Endothelial cell of umbilical vein (primary cell): ENCODE data around the gene TSPOAP1. TPM values are rescaled to one million over a fixed set of nuclear protein-coding genes. Genes with fewer than 3 reads are reported as not detected.

Experiments used
- BruUV-seq: library from RNA; stranded (reverse); fragments of 400-500 nt; replicated peaks from 2 replicates; lab custom pipeline; 2021; lab: Mats Ljungman, UMichigan
- CTCF ChIA-PET: fragments of 300-600, 350-600 bp; sonication (Branson Sonifier 250); formaldehyde crosslinking; loops from one replicate; lab custom pipeline; 2021; ENCODE audit warnings: antibody characterized with exemption, inconsistent platforms; lab: Charles Lee
- POLR2A ChIA-PET: fragments of 300-600, 350-600 bp; sonication (Branson Sonifier 250); formaldehyde crosslinking; loops from one replicate; lab custom pipeline; 2021; ENCODE audit warnings: antibody characterized with exemption, inconsistent platforms; lab: Charles Lee
- DNase-seq: peaks from one replicate; pipeline ENCODE4 v3.0.0-alpha.2; 2011; ENCODE audit warnings: low read depth, low spot score
- FAIRE-seq: peaks from 2 replicates; lab custom pipeline; 2011; peaks lifted over from hg19 to GRCh38; lab: Jason Lieb, UNC
- H2AFZ ChIP-seq: 2 replicates; pipeline ENCODE4 v1.6.0; 2012; ENCODE audit warnings: low read depth, low read length, control low read depth, inconsistent platforms
- H3K27ac ChIP-seq: 2 replicates; pipeline ENCODE4 v1.5.1; 2011; ENCODE audit warnings: low read depth, mild to moderate bottlenecking, control low read depth, low read length, moderate library complexity; ENCODE audit not compliant: insufficient read depth
- H3K27me3 ChIP-seq, 2 experiments: 2 replicates each; pipeline versions ENCODE4 v1.6.0 to v1.6.1; 2011; ENCODE audit warnings: low read length in 2 of 2, mixed read lengths in 1 of 2; ENCODE audit not compliant: control insufficient read depth in 2 of 2, insufficient read depth in 2 of 2
- H3K36me3 ChIP-seq, 2 experiments: 2 replicates in 1 of 2; 3 replicates in 1 of 2; pipeline ENCODE4 v1.5.1; 2011; ENCODE audit warnings: low read length in 2 of 2, mild to moderate bottlenecking in 1 of 2, moderate library complexity in 1 of 2; ENCODE audit not compliant: control insufficient read depth in 2 of 2, insufficient read depth in 2 of 2; ENCODE audit errors: extremely low read depth in 1 of 2
- H3K4me1 ChIP-seq: 3 replicates; pipeline ENCODE4 v1.5.1; 2011; ENCODE audit warnings: mild to moderate bottlenecking, low read length; ENCODE audit not compliant: control insufficient read depth, insufficient read depth; ENCODE audit errors: extremely low read depth
- H3K4me2 ChIP-seq: 2 replicates; pipeline ENCODE4 v1.6.1; 2011; ENCODE audit warnings: low read length, control low read depth, mixed read lengths; ENCODE audit not compliant: insufficient read depth
- H3K4me3 ChIP-seq, 3 experiments: fragments of 200-600 bp in 1 of 3; sonication (generic), shearing (Covaris generic) in 1 of 3; replicated peaks in 1 of 3; 2 replicates each; pipeline ENCODE4 v1.5.1; 2011 to 2016; ENCODE audit warnings: control low read depth in 3 of 3, low read length in 3 of 3, mild to moderate bottlenecking in 2 of 3, inconsistent platforms in 1 of 3, low read depth in 1 of 3, moderate library complexity in 1 of 3; ENCODE audit not compliant: insufficient read depth in 1 of 3
- H3K79me2 ChIP-seq: 2 replicates; pipeline ENCODE4 v1.6.0; 2012; ENCODE audit warnings: low read length, inconsistent platforms; ENCODE audit not compliant: control insufficient read depth, insufficient read depth
- H3K9ac ChIP-seq: replicated peaks from 2 replicates; pipeline ENCODE3; 2011; ENCODE audit warnings: low read length, control low read depth; ENCODE audit not compliant: insufficient read depth; ENCODE audit errors: extremely low read depth
- H3K9me1 ChIP-seq: replicated peaks from 3 replicates; pipeline ENCODE4 v1.6.0; 2011; ENCODE audit warnings: mild to moderate bottlenecking, low read length; ENCODE audit not compliant: control insufficient read depth, insufficient read depth; ENCODE audit errors: extremely low read depth
- H3K9me3 ChIP-seq: replicated peaks from 2 replicates; pipeline ENCODE4 v1.5.1; 2012; ENCODE audit warnings: low read length, inconsistent platforms; ENCODE audit not compliant: control insufficient read depth, insufficient read depth
- H4K20me1 ChIP-seq: replicated peaks from 2 replicates; pipeline ENCODE3; 2011; ENCODE audit warnings: mild to moderate bottlenecking, low read length; ENCODE audit not compliant: control insufficient read depth, insufficient read depth; ENCODE audit errors: extremely low read depth
- CTCF ChIP-seq, 2 donors: IDR thresholded peaks; 1 replicate in 1 of 2; 2 replicates in 1 of 2; pipeline ENCODE4 v1.5.1; 2011; ENCODE audit warnings: low read length in 2 of 2, mild to moderate bottlenecking in 2 of 2, moderate library complexity in 2 of 2, control low read depth in 1 of 2, inconsistent platforms in 1 of 2, low read depth in 1 of 2; ENCODE audit not compliant: insufficient read depth in 1 of 2; ENCODE audit errors: extremely low read depth in 1 of 2
- EZH2 ChIP-seq: IDR thresholded peaks from 2 replicates; pipeline ENCODE4 v1.6.1; 2012; ENCODE audit warnings: borderline replicate concordance, low read depth, mild to moderate bottlenecking, moderate library complexity, low read length, inconsistent platforms; ENCODE audit not compliant: severe bottlenecking
- FOS ChIP-seq: IDR thresholded peaks from 2 replicates; pipeline ENCODE4 v1.6.1; 2011; ENCODE audit warnings: mild to moderate bottlenecking, low read length, moderate library complexity, borderline replicate concordance; ENCODE audit not compliant: insufficient read depth
- GATA2 ChIP-seq: IDR thresholded peaks from 2 replicates; pipeline ENCODE4 v1.7.0; 2011; ENCODE audit warnings: low read depth, mild to moderate bottlenecking, moderate library complexity, mixed read lengths, low read length; ENCODE audit not compliant: insufficient read length, insufficient read depth
- JUN ChIP-seq: IDR thresholded peaks from 2 replicates; pipeline ENCODE4 v1.6.1; 2011; ENCODE audit warnings: borderline replicate concordance, low read depth; ENCODE audit not compliant: insufficient read length, insufficient read depth
- MAX ChIP-seq: IDR thresholded peaks from 2 replicates; pipeline ENCODE4 v1.6.1; 2011; ENCODE audit not compliant: insufficient read depth, insufficient read length
- MYC ChIP-seq: IDR thresholded peaks from one replicate; pipeline ENCODE4 v1.6.1; 2011; ENCODE audit warnings: mild to moderate bottlenecking, low read depth, low read length
- POLR2A ChIP-seq: IDR thresholded peaks from 2 replicates; pipeline ENCODE4 v1.6.1; 2012; ENCODE audit warnings: low read depth, mild to moderate bottlenecking, control low read depth, low read length
- POLR2AphosphoS5 ChIP-seq: IDR thresholded peaks from 2 replicates; pipeline ENCODE4 v1.6.1; 2012; ENCODE audit warnings: low read depth, mild to moderate bottlenecking, control low read depth, low read length, moderate library complexity; ENCODE audit not compliant: insufficient read depth
- dilution Hi-C: fragments of 300-500 bp; cut with MboI; formaldehyde crosslinking; loops from one replicate; pipeline ENCODE4 v1.15.0; 2019; ENCODE audit warnings: low sequenced_read_pairs; ENCODE audit not compliant: extremely low pct_ligation_motif_present
- intact Hi-C: fragments of 100-400 bp; cut with micrococcal nuclease; formaldehyde crosslinking; loops from one replicate; pipeline ENCODE4 v1.10.0; 2022
- polyA plus RNA-seq, 4 experiments: library from polyadenylated mRNA; depleted of rRNA in 3 of 4; stranded (reverse) in 3 of 4; unstranded in 1 of 4; fragments of >200 nt; gene quantifications; 2 replicates each; pipeline versions ENCODE4 v1.2.1 to v1.2.3, GENCODE V29; 2011 to 2012; ENCODE audit warnings: missing spikeins in 1 of 4
- total RNA-seq: library from RNA; stranded (reverse); gene quantifications from 2 replicates; pipeline ENCODE4 v1.2.3, GENCODE V29; 2021

Gene TSPOAP1
- total and polyA plus RNA-seq, 2 donors (not counting 3 experiments of a cell fraction or from before 2014, with no cell fraction given) = not detected

DNA sequence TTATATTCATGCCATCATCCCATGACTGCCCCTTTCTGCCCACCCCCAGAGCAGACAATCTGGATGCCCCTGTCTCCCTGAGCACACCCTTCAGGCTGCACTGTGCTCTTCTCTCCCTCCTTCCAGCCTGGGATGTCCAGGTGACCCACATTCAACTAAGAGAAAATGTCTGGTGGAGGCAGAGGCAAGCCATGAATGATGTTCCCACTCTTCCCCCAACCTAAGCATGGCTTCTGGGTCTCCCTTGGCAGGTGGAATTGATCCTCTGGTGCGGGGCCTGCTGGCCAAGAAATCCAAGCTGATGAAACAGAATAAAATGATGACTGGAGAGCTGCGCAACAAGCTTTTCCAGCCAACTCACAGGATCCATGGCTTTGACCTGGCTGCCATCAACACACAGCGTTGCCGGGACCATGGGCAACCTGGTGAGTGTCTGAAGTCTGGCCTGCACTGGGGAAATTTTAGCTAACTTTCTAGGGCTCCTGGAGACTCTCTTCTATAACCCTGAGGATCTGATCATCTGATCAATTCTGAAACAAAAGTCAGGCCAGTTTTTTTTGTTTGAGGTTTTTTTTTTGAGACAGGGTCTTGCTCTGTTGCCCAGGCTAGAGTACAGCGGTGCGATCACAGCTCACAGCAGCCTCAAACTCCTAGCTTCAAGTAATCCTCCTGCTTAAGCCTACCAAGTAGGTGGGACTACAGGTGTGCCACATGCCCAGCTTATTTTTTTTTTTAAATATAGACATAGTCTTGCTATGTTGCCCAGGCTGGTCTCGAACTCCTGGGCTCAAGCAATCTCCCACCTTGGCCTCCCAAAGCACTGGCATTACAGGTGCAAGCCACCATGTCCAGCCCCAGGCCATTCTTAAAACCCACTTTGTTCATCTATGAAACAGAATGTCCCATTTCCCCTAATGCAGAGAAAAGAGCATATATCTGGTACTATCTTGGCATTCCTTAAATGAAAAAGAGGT, 62.4 kb downstream of the TSPOAP1 start:
- FAIRE-seq = no peak
- TF ChIP-seq JUN = no peak
- no peak for TF ChIP-seq POLR2A
- TF ChIP-seq FOS = no peak
- no peak for TF ChIP-seq MYC
- no peak for TF ChIP-seq GATA2
- CTCF ChIA-PET = interaction anchor here (0.6 to 3.0 kb wide), 3 partner anchors 16 to 151 kb away, joined by 3 to 9 read pairs (median 4); partner anchors contain the start of gene RNF43

DNA sequence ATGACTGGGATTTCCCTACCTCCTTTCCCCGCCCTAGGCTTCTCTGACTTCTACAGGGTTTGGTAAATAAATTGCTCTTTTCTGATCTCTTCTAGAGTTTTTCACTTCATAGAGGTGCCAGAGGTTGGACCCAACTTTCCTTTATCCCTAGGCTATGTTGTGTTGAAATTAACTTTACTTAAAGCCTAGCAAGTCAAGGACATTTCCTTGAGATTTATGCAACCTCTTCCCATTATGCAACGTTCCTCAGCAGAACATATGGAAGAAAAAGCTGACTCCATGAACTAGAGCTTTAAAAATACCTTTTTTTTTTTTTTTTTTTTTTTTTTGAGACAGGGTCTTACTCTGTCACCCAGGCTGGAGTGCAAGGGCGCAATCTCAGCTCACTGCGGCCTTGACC, 63.3 kb downstream of the TSPOAP1 start:
- Histone ChIP-seq H3K4me2 (no peak overlapping the region), H3K9me1 (no peaks in the 10 kb centered on the region), H3K4me1 (no peaks in the 10 kb centered on the region), H3K4me3 (no peak overlapping the region), H3K36me3 (no peaks in the 10 kb centered on the region), H3K9me3 (no peaks in the 10 kb centered on the region), H2AFZ (no peak overlapping the region), H3K9ac (no peak overlapping the region), H3K79me2 (no peaks in the 10 kb centered on the region), H4K20me1 (no peaks in the 10 kb centered on the region), H3K27me3 (peaks cover 2 to 11% of the 10 kb centered on the region in 2 experiments), H3K27ac (no peak overlapping the region)
- POLR2A ChIA-PET = no interaction called here
- TF ChIP-seq GATA2 (no peak), EZH2 (no peak), MAX (no peak), POLR2A (no peak), FOS (no peak), JUN (no peak), POLR2AphosphoS5 (no peak), MYC (no peak), CTCF (IDR thresholded peaks at IDR 0.05; ENCODE audit: extremely low read depth in 1 of 2, insufficient read depth in 1 of 2, low read depth in 1 of 2, low read length in 2 of 2) (no peak)
- DNase-seq (no peak), FAIRE-seq (no peak)
- intact Hi-C loops = no loop called here
- no TSS peak for BruUV-seq
- dilution Hi-C loops = no loop called here
- CTCF ChIA-PET = interaction anchor here (0.6 to 3.0 kb wide), 5 partner anchors 11 to 1935 kb away, joined by 3 to 9 read pairs (median 4); partner anchors contain the start of gene RNF43

More for the DNA sequence above, 62.4 kb downstream of the TSPOAP1 start:
- H2AFZ ChIP-seq = no peak overlapping the region
- no TSS peak for BruUV-seq
- no peak overlapping the region for H3K9ac ChIP-seq
- no peak overlapping the region for H3K4me2 ChIP-seq
- dilution Hi-C loops (no loop called here), intact Hi-C loops (no loop called here)
- H3K4me3 ChIP-seq = no peak overlapping the region
- H3K27me3 ChIP-seq = peaks cover 2 to 7% of the 10 kb centered on the region in 2 experiments
- no peak overlapping the region for H3K27ac ChIP-seq
- POLR2A ChIA-PET = no interaction called here
- no peaks in the 10 kb centered on the region for H3K4me1 ChIP-seq
- no peaks in the 10 kb centered on the region for H3K9me3 ChIP-seq
- no peaks in the 10 kb centered on the region for H3K36me3 ChIP-seq
- no peaks in the 10 kb centered on the region for H4K20me1 ChIP-seq
- no peak for DNase-seq
- H3K9me1 ChIP-seq = no peaks in the 10 kb centered on the region
- no peaks in the 10 kb centered on the region for H3K79me2 ChIP-seq
